C4-2B (cell line): ENCODE measurements around the gene CDC42EP1.

Experiments
- H3K27ac ChIP-seq: fragments of 450-650 bp; 2 replicates; pipeline ENCODE4 v1.5.1; 2017
- ZFX ChIP-seq: fragments of 450-650 bp; IDR thresholded peaks from 2 replicates; pipeline ENCODE4 v1.6.1; 2017
- TF ChIP-seq, protein P1 (sequence below): fragments of 450-650 bp; conservative IDR thresholded peaks from 2 replicates; pipeline ENCODE4 v1.5.1; 2017; ENCODE audit warnings: mild to moderate bottlenecking

The CDC42EP1 gene

DNA sequence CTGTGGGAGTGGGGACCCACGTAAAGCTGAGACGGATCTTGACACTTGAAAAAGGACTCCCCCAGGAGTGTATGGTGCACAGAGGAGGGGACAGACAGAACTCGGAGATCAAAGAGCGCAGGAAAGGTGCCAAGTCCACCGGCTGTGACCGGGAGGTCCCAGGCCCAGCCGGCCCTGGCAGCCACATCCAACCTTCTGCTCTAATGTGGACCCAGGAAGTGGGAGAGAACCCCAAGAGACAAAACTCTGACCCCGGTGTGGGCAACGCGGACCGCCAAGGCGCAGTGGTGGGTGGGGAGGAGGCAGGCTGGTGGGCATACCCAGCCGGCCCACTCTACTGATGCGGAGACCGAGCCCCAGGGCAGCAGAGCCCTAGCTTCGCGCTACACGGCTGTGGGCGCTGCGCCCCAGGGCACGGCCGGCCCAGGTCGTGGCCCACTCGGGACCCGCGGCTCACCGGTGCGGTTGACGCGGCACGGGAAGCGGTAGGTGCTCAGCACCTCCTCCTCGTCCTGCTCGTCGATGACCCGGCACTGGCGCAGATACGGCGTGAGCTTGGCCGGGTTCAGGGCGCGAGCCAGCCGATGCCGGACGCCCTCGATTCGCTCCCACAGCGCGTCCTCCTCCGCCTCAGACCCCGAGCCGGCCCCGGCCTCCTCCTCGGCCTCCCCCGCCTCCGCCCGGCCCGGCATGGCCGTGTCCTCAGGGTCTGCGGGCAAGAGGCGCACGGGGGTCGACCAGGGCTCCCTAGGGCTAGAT is 41.6 kb upstream of the CDC42EP1 start:
- peak overlapping the region; percentile 75 for H3K27ac ChIP-seq
- TF ChIP-seq ZFX = peak; percentile 59; the same call in 1 of the 2 replicates
- TF ChIP-seq, protein P1, sequence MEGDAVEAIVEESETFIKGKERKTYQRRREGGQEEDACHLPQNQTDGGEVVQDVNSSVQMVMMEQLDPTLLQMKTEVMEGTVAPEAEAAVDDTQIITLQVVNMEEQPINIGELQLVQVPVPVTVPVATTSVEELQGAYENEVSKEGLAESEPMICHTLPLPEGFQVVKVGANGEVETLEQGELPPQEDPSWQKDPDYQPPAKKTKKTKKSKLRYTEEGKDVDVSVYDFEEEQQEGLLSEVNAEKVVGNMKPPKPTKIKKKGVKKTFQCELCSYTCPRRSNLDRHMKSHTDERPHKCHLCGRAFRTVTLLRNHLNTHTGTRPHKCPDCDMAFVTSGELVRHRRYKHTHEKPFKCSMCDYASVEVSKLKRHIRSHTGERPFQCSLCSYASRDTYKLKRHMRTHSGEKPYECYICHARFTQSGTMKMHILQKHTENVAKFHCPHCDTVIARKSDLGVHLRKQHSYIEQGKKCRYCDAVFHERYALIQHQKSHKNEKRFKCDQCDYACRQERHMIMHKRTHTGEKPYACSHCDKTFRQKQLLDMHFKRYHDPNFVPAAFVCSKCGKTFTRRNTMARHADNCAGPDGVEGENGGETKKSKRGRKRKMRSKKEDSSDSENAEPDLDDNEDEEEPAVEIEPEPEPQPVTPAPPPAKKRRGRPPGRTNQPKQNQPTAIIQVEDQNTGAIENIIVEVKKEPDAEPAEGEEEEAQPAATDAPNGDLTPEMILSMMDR = no peak

DNA sequence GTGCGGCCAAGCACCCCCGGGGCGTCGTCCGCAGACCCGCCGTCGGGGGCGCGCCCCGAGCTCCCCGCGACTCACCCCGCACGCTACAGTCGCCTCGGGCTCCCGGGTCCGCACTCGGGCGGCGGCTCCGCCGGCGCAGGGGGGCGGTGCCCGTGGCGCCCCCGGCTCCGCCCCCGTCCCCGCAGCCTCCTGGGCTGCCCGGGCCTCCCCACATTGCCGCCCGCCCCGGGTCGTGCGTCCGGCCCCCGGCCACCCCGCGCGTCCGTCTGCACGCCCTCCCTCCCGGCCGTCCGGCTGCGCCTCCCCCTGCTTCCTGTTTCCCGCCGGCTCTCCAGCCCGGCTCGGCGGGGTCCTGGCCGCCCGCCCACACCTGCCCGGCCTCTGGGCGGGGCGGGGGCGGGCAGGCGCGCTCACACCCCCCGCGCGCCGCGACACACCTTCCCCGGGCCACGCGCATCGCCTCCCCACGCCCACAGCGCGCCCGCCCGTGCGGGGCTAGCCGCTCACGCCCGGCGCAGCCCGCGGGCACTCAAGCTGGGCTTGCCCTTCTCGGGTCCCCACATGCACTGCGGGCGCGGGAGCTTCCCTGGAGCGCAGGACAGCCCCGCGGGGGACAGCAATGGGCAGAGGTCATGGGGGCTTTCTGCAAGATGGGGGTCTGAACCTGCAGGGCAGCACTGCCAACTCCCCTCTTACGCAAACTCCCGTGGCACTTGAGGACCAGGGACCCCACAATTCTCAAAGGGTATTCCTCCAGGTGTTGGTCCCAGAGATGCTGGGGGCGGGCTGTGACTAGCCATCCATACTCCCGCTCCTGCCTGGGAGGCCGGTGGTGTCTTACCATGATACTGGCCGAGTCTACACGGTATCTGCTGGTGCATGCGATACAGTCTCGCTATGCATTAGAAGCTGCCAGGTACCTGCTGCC is 40.7 kb upstream of the CDC42EP1 start, which contains the start of gene CARD10:
Gene CARD10, minus strand, starts transcription at position 148 of the 928 bp plus-strand sequence. CDS start 215 bp downstream, outside the sequence.
- TF ChIP-seq, protein P1 = no peak
- no peak; the same call in 1 of the 2 replicates for TF ChIP-seq ZFX
- peak within 1 kb of the TSS; percentile 75 for H3K27ac ChIP-seq

GRCh38 chr22:37520776-37521191 is 39.5 kb upstream of the CDC42EP1 start:
- no peak overlapping the region for H3K27ac ChIP-seq

GRCh38 chr22:37521236-37521739 is 39.0 kb upstream of the CDC42EP1 start:
- no peak overlapping the region for H3K27ac ChIP-seq
- no peak for TF ChIP-seq ZFX

More at GRCh38 chr22:37520776-37521191, 39.5 kb upstream of the CDC42EP1 start:
- TF ChIP-seq, protein P1 = no peak
- no peak for TF ChIP-seq ZFX

GRCh38 chr22:37522482-37522881 is 37.8 kb upstream of the CDC42EP1 start:
- TF ChIP-seq, protein P1 = no peak
- no peak for TF ChIP-seq ZFX
- no peak overlapping the region for H3K27ac ChIP-seq

DNA sequence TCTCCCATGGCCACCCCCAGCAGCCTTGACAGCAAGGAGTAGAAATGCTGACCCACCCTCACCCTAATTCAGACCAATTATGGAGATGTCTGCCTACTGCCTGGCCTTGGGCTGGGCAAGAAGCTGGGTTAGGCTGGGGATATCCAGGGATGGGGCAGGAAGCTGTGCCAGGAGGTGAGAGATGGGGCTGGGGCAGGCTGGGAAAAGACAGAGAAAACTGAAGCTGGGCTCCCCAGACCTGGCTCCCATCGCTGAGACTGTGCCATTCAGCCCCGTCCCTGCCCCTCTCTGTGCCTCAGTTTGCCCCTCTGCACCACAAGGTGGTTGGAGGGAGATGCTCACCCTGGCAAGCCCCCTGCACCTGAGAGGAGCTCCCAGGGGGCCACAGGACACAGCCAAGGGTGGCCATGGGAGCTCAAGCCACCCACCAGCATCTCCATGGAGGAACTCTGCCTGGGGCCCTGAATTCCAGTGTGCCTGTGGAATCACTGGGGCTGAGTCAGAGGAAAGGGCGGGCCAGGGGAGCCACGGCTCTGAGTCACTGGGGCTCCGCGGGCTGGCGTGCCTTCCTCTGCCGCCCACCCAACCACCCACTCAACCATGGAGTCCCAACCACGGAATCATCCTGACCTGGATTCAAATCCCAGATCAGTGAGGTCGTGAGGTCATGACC is 35.1 kb upstream of the CDC42EP1 start:
- TF ChIP-seq, protein P1 = no peak
- TF ChIP-seq ZFX = no peak
- no peak overlapping the region for H3K27ac ChIP-seq

- TF ChIP-seq ZFX = no peak
- TF ChIP-seq, protein P1 = no peak
- no peak overlapping the region for H3K27ac ChIP-seq
Measured at GRCh38 chr22:37525746-37526350, 34.4 kb upstream of the CDC42EP1 start.
